Esophagus (tissue), 2 donors: ENCODE data around the gene HEATR5A. TPM values are rescaled to one million over a fixed set of nuclear protein-coding genes. Genes with fewer than 3 reads are reported as not detected.
"Not testable (repeated sequence)": the region's sequence is repeated elsewhere in the genome, so short reads cannot be mapped to it uniquely, and the experiment has no call there.

Experiments used
- H3K27ac ChIP-seq, 2 donors: one replicate each; pipeline ENCODE4 v1.5.1; 2013; ENCODE audit warnings: low read depth in 2 of 2, mild to moderate bottlenecking in 2 of 2, inconsistent platforms in 1 of 2, low read length in 1 of 2, moderate library complexity in 1 of 2
- H3K27me3 ChIP-seq, 2 donors: one replicate each; pipeline ENCODE4 v1.6.1; 2013; ENCODE audit warnings: low read length in 2 of 2, control low read depth in 1 of 2, mild to moderate bottlenecking in 1 of 2; ENCODE audit not compliant: insufficient read depth in 2 of 2, control insufficient read depth in 1 of 2
- H3K36me3 ChIP-seq, 2 donors: one replicate each; pipeline ENCODE4 v1.6.1; 2013; ENCODE audit warnings: low read length in 1 of 2; ENCODE audit not compliant: control insufficient read depth in 2 of 2, insufficient read depth in 2 of 2
- H3K4me1 ChIP-seq, 2 donors: one replicate each; pipeline ENCODE4 v1.6.1; 2013; ENCODE audit warnings: low read length in 1 of 2; ENCODE audit not compliant: control insufficient read depth in 2 of 2, insufficient read depth in 2 of 2
- H3K4me3 ChIP-seq, 2 donors: one replicate each; pipeline ENCODE4 v1.5.1; 2013; ENCODE audit warnings: low read length in 2 of 2, mild to moderate bottlenecking in 2 of 2, low read depth in 1 of 2, moderate library complexity in 1 of 2
- H3K9me3 ChIP-seq, 2 donors: one replicate each; pipeline ENCODE4 v1.6.1; 2013; ENCODE audit warnings: mild to moderate bottlenecking in 2 of 2, low read depth in 1 of 2, low read length in 1 of 2, moderate library complexity in 1 of 2; ENCODE audit not compliant: control insufficient read depth in 2 of 2, insufficient read depth in 1 of 2
- WGBS, 2 donors: extraction: QIAGEN DNeasy Blood & Tissue Kit; methylation state at CpG; one replicate each; pipeline ENCODE4 v1.1.7; 2013; 5-methylcytosine and 5-hydroxymethylcytosine counted together
- polyA plus RNA-seq, 2 donors: library from polyadenylated mRNA; stranded (reverse); fragments of 200-250 nt; gene quantifications; one replicate each; pipeline ENCODE4 v1.2.3, GENCODE V29; 2013
- donor health status: healthy with polysubstance abuse.
- donor health status: Bipolar disorder and iron deficiency.

HEATR5A gene
- polyA plus RNA-seq, 2 donors = 6.2 to 8.9 TPM

- H3K4me1 ChIP-seq, H3K9me3 ChIP-seq, H3K36me3 ChIP-seq, H3K4me3 ChIP-seq, H3K27me3 ChIP-seq, H3K27ac ChIP-seq: not testable (repeated sequence)
- WGBS, 2 donors = 82 to 90% methylated on average over 17 of the region's 17 CpGs
Measured at GRCh38 chr14:31257554-31258426, 162.6 kb downstream of the HEATR5A start.

GRCh38 chr14:31257244-31257553 lies 163.2 kb downstream of the HEATR5A start:
- 97 to 100% methylated on average over 1 of the region's 1 CpG for WGBS, 2 donors
- no peak overlapping the region for H3K4me3 ChIP-seq
- H3K27ac ChIP-seq = no peak overlapping the region

GRCh38 chr14:31256534-31257243 lies 163.7 kb downstream of the HEATR5A start:
- H3K4me1 ChIP-seq = peaks cover 0 to 2% of the 10 kb centered on the region in 2 donors
- H3K27ac ChIP-seq = no peak overlapping the region
- H3K9me3 ChIP-seq = no peaks in the 10 kb centered on the region
- H3K4me3 ChIP-seq = no peak overlapping the region
- WGBS, 2 donors = 93 to 96% methylated on average over 5 of the region's 5 CpGs
- H3K36me3 ChIP-seq = no peaks in the 10 kb centered on the region
- no peaks in the 10 kb centered on the region for H3K27me3 ChIP-seq

More at GRCh38 chr14:31257244-31257553, 163.2 kb downstream of the HEATR5A start:
- Histone ChIP-seq H3K36me3 (no peaks in the 10 kb centered on the region), H3K9me3 (no peaks in the 10 kb centered on the region), H3K27me3 (no peaks in the 10 kb centered on the region), H3K4me1 (peaks cover 0 to 4% of the 10 kb centered on the region in 2 donors)

GRCh38 chr14:31255918-31256317 lies 164.4 kb downstream of the HEATR5A start:
- H3K4me3 ChIP-seq, H3K36me3 ChIP-seq, H3K9me3 ChIP-seq, H3K27me3 ChIP-seq, H3K4me1 ChIP-seq, H3K27ac ChIP-seq: not testable (repeated sequence)
- 86 to 98% methylated on average over 4 of the region's 4 CpGs for WGBS, 2 donors

- Histone ChIP-seq H3K27me3 (no peaks in the 10 kb centered on the region), H3K4me1 (no peaks in the 10 kb centered on the region), H3K4me3 (no peak overlapping the region), H3K36me3 (no peaks in the 10 kb centered on the region), H3K9me3 (no peaks in the 10 kb centered on the region), H3K27ac (no peak overlapping the region)
- WGBS, 2 donors = 90 to 95% methylated on average over 2 of the region's 2 CpGs
Measured at GRCh38 chr14:31255286-31255685, 165.1 kb downstream of the HEATR5A start.

- H3K27ac ChIP-seq = no peak overlapping the region
- 89 to 92% methylated on average over 9 of the region's 9 CpGs for WGBS, 2 donors
- no peak overlapping the region for H3K4me3 ChIP-seq
- H3K36me3 ChIP-seq = no peaks in the 10 kb centered on the region
- H3K4me1 ChIP-seq = no peaks in the 10 kb centered on the region
- no peaks in the 10 kb centered on the region for H3K27me3 ChIP-seq
- H3K9me3 ChIP-seq = no peaks in the 10 kb centered on the region
Measured at GRCh38 chr14:31253746-31254471, 166.4 kb downstream of the HEATR5A start.

- H3K36me3 ChIP-seq = no peaks in the 10 kb centered on the region
- no peaks in the 10 kb centered on the region for H3K27me3 ChIP-seq
- no peaks in the 10 kb centered on the region for H3K4me1 ChIP-seq
- no peak overlapping the region for H3K4me3 ChIP-seq
- H3K9me3 ChIP-seq = no peaks in the 10 kb centered on the region
- peak overlapping the region in 1 of 2 donors; percentile 22 for H3K27ac ChIP-seq
- 82 to 93% methylated on average over 1 of the region's 1 CpG for WGBS, 2 donors
Measured at GRCh38 chr14:31252865-31253264, 167.5 kb downstream of the HEATR5A start.

- Histone ChIP-seq H3K4me3 (no peak overlapping the region), H3K27ac (peak overlapping the region; percentile 68 to 75), H3K27me3 (no peaks in the 10 kb centered on the region), H3K9me3 (no peaks in the 10 kb centered on the region), H3K36me3 (no peaks in the 10 kb centered on the region), H3K4me1 (no peaks in the 10 kb centered on the region)
- 57 to 61% methylated on average over 9 to 10 of the region's 10 CpGs for WGBS, 2 donors
Measured at GRCh38 chr14:31251028-31251958, 169.1 kb downstream of the HEATR5A start.

GRCh38 chr14:31244626-31245025 lies 175.7 kb downstream of the HEATR5A start:
- H3K4me3 ChIP-seq = no peak overlapping the region
- H3K36me3 ChIP-seq = no peaks in the 10 kb centered on the region
- H3K9me3 ChIP-seq = no peaks in the 10 kb centered on the region
- WGBS, 2 donors = 74 to 78% methylated on average over 3 of the region's 3 CpGs
- peak overlapping the region; percentile 95 to 97 for H3K27ac ChIP-seq
- H3K4me1 ChIP-seq = peaks cover 0 to 4% of the 10 kb centered on the region in 2 donors
- H3K27me3 ChIP-seq = no peaks in the 10 kb centered on the region
